Neural progenitor cell (in vitro differentiated cells): ENCODE data around the gene LRRC74A.

ENCODE experiments used
- EZH2 ChIP-seq: fragments of 200-600 bp; sonication (generic); IDR thresholded peaks from 2 replicates; pipeline ENCODE4 v1.6.1; 2017; ENCODE audit warnings: antibody characterized with exemption, mild to moderate bottlenecking, moderate library complexity
- TF ChIP-seq, protein P1 (sequence below): fragments of 200-600 bp; sonication (generic); IDR thresholded peaks from 2 replicates; pipeline ENCODE4 v1.5.1; 2017; ENCODE audit warnings: antibody characterized with exemption, mild to moderate bottlenecking

DNA sequence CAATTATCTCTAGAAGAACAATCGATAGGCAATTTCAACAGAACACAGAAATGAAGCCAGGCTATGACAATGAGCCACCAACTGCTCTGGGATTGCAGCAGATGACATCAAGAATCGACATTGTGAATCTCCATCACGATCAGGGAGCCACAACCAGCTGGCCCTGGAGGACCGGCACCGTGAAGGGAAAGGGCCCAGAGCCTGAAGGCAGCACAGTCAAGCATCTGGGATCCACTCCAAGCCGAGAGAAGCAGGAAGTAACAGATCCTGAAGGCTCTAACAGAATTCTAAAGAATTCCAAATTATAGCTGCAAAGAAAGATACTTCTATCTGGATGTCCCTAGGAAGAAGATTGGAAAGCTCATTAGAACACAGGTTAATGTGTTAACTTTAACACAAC lies 61.0 kb downstream of the LRRC74A start:
- TF ChIP-seq, protein P1, sequence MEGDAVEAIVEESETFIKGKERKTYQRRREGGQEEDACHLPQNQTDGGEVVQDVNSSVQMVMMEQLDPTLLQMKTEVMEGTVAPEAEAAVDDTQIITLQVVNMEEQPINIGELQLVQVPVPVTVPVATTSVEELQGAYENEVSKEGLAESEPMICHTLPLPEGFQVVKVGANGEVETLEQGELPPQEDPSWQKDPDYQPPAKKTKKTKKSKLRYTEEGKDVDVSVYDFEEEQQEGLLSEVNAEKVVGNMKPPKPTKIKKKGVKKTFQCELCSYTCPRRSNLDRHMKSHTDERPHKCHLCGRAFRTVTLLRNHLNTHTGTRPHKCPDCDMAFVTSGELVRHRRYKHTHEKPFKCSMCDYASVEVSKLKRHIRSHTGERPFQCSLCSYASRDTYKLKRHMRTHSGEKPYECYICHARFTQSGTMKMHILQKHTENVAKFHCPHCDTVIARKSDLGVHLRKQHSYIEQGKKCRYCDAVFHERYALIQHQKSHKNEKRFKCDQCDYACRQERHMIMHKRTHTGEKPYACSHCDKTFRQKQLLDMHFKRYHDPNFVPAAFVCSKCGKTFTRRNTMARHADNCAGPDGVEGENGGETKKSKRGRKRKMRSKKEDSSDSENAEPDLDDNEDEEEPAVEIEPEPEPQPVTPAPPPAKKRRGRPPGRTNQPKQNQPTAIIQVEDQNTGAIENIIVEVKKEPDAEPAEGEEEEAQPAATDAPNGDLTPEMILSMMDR, result no peak
- TF ChIP-seq EZH2, result no peak
